GM12891 (cell line): ENCODE results near the gene AADACL2.

Experiments used
- POLR2AphosphoS5 ChIP-seq: IDR thresholded peaks from 2 replicates; pipeline ENCODE4 v1.6.1; 2011; ENCODE audit warnings: low read depth, low read length, control low read depth
- TAF1 ChIP-seq: IDR thresholded peaks from 2 replicates; pipeline ENCODE4 v1.6.1; 2011; ENCODE audit warnings: low read depth, low read length, control low read depth

DNA sequence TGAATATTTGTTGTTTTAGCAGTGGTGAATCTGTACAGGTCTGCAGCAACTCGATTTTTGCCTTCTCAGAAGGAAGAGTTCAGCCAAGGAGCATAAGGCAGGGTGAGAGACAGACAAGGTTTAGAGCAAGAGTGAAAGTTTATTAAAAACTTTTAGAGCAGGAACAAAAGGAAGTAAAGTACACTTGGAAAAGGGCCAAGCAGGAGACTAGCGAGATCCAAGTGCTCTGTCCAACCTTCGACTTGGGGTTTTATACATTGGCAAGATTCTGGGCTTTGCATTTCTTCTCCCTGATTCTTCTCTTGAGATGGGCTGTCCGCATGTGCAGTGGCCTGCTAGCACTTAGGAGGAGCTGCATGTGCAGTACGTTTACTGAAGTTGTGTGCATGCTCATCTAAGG lies 46.7 kb upstream of the AADACL2 start:
- TF ChIP-seq POLR2AphosphoS5 (no peak), TAF1 (no peak)
